Measurements from ENCODE around the gene KRTAP10-2.

The KRTAP10-2 gene

GRCh38 chr21:44542716-44543115, 8.6 kb downstream of the KRTAP10-2 start:
- no peak overlapping the region for H3K4me3 ChIP-seq (ENCODE audit: low read depth, low read length)
- no peak for TF ChIP-seq CTCF (IDR thresholded peaks at IDR 0.05; ENCODE audit: low read depth, low read length, missing control alignments)
- DNase-seq (ENCODE audit: low read depth), result no peak

GRCh38 chr21:44540741-44541288, 10.5 kb downstream of the KRTAP10-2 start:
- H3K4me3 ChIP-seq (ENCODE audit: low read depth, low read length), result no peak overlapping the region
- DNase-seq (ENCODE audit: low read depth), result no peak
- TF ChIP-seq CTCF (IDR thresholded peaks at IDR 0.05; ENCODE audit: low read depth, low read length, missing control alignments), result no peak

- H3K4me3 ChIP-seq (ENCODE audit: low read depth, low read length), result no peak within 1 kb of the TSS
- no peak for DNase-seq (ENCODE audit: low read depth)
- TF ChIP-seq CTCF (IDR thresholded peaks at IDR 0.05; ENCODE audit: low read depth, low read length, missing control alignments), result no peak
Observed at GRCh38 chr21:44539991-44540666, 11.2 kb downstream of the KRTAP10-2 start, which contains the start of gene KRTAP10-1. KRTAP10-1 (minus strand) TSS chr21:44540195; CDS start chr21:44540150, 45 bp downstream.

DNA sequence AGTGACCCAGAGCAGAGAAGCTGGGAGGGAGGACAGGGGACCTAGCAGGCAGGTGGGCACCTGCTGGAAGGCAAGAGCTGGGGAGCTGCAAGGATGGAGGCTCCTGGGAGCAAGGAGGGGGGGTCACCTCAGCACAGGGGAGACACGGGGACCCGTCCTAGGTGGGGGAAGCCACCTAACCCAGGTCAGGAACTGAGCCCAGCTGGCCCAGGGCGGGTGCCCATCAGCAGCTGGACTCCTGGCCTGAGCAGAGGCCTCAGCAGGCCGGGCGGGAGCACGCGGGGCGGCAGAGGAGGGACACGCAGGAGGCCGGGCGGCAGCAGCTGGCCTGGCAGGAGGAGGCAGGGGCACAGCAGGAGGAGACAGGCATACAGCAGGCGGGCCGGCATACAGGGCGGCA, 12.3 kb downstream of the KRTAP10-2 start:
- DNase-seq (ENCODE audit: low read depth), result no peak
- no peak for TF ChIP-seq CTCF (IDR thresholded peaks at IDR 0.05; ENCODE audit: low read depth, low read length, missing control alignments)
- H3K4me3 ChIP-seq (ENCODE audit: low read depth, low read length), result no peak overlapping the region

DNA sequence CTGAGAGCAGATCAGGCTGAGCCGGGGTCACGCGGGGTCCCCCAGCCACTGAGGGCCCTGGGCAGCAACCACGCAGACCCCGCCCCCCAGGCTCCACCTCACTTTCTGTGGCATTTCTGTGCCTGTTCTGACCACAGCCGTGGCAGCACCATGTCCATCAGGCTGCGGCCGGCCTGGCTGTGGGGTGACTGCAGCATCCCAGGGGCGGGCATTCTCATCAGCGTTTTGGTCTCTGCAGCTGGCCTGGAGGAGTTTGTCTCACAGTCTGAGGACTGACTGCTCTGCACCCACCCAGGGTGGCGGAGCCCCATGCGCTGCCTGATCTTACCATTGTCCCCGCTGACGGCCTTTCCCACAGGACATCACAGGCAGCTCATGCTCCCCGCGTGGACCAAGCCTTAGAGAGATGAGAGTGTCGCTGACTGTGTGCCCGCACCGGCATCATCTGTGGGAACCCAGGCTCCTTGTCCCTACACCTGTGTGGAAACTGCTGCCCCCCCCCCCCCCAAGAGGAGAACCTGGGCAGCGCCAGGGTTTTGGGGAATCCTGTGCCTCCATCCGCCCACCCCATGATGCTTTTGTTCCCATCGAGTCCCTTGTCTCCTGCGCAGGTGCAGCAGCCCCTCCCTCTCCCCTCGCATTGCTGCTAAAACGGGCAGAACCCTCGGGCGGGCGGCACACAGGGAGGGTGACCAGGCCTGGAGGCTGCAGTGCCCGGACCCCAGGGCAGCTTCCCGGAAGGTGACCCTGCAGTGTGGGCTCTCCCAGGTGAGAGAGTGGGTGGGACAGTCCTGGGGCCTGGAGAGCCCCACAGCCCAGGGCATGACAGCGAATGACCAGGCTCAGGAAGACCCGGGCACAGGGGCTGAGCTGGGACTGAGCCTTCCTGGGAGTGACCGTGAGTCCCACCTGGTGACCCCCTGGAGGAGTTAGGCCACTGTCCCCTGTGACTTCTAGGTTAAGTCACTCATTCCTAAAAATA, 13.1 kb downstream of the KRTAP10-2 start:
- DNase-seq (ENCODE audit: low read depth), result no peak
- no peak for TF ChIP-seq CTCF (IDR thresholded peaks at IDR 0.05; ENCODE audit: low read depth, low read length, missing control alignments)
- no peak overlapping the region for H3K4me3 ChIP-seq (ENCODE audit: low read depth, low read length)

- no peak for DNase-seq (ENCODE audit: low read depth)
- TF ChIP-seq CTCF (IDR thresholded peaks at IDR 0.05; ENCODE audit: low read depth, low read length, missing control alignments), result no peak
- H3K4me3 ChIP-seq (ENCODE audit: low read depth, low read length), result no peak overlapping the region
Observed at GRCh38 chr21:44535963-44536362, 15.3 kb downstream of the KRTAP10-2 start.
